ENCODE data around the gene ARHGEF17.

ARHGEF17 gene, protein sequence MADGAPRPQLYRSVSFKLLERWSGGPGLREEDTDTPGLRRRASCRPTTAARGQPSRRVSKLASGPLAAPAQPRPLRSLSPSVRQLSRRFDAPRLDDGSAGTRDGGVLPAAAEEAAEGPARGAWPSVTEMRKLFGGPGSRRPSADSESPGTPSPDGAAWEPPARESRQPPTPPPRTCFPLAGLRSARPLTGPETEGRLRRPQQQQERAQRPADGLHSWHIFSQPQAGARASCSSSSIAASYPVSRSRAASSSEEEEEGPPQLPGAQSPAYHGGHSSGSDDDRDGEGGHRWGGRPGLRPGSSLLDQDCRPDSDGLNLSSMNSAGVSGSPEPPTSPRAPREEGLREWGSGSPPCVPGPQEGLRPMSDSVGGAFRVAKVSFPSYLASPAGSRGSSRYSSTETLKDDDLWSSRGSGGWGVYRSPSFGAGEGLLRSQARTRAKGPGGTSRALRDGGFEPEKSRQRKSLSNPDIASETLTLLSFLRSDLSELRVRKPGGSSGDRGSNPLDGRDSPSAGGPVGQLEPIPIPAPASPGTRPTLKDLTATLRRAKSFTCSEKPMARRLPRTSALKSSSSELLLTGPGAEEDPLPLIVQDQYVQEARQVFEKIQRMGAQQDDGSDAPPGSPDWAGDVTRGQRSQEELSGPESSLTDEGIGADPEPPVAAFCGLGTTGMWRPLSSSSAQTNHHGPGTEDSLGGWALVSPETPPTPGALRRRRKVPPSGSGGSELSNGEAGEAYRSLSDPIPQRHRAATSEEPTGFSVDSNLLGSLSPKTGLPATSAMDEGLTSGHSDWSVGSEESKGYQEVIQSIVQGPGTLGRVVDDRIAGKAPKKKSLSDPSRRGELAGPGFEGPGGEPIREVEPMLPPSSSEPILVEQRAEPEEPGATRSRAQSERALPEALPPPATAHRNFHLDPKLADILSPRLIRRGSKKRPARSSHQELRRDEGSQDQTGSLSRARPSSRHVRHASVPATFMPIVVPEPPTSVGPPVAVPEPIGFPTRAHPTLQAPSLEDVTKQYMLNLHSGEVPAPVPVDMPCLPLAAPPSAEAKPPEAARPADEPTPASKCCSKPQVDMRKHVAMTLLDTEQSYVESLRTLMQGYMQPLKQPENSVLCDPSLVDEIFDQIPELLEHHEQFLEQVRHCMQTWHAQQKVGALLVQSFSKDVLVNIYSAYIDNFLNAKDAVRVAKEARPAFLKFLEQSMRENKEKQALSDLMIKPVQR (N-terminal part only)

DNA sequence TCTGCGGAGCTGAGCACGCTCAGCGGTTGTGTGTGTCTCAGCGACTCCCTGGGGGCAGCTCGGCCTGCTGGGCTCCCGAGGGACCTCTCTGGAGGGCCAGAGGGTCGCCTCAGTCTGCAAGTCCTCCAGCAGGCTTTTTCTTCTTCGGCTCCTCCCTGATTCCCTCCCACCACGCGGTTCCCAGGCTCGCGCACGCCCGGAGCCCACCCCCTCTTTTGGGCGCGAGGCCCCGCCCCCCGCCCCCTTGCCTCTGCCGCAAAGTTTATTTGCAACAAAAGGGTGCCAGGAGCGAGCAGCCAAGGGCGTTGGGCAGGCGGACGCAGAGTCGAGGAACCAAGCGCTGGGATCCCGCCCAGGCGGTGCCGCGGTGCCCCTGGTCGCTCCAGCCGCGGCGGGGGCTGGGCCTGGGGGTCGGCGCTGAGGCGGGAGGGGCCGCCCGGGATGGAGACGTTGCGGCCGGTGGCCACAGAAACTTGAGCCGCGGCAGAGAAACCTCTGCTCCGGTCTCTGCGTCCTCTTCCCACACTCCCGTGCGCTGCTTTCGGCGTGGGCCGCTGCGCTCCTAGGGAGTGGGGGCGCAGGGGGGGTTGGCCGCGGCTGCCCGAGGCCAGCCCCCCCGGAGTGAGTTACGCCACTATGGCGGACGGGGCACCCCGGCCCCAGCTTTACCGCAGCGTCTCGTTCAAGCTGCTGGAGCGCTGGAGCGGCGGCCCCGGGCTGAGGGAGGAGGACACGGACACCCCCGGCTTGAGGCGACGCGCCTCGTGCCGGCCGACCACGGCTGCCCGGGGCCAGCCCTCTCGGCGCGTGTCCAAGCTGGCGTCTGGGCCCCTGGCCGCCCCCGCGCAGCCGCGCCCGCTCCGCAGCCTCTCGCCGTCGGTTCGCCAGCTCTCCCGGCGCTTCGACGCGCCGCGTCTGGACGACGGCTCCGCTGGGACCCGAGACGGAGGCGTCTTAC is at the start of gene ARHGEF17:
Gene ARHGEF17 (plus strand): TSS at position 274 of the 958 bp plus-strand sequence. CDS start 363 bp downstream, at position 637.
- Histone ChIP-seq H3K27me3 (ENCODE audit: control insufficient read depth, insufficient read depth, low read length) (peaks cover 48% of the 10 kb centered on the region), H3K4me3 (ENCODE audit: low read length) (peak within 1 kb of the TSS; percentile 80), H3K9ac (ENCODE audit: low read length) (peak within 1 kb of the TSS; percentile 56), H3K36me3 (ENCODE audit: control insufficient read depth, low read depth, low read length) (no peaks in the 10 kb centered on the region), H3K4me1 (ENCODE audit: control insufficient read depth, low read depth, low read length) (peaks cover 16% of the 10 kb centered on the region), H3K9me3 (ENCODE audit: control insufficient read depth, low read depth, low read length) (no peaks in the 10 kb centered on the region), H3K27ac (ENCODE audit: low read length) (no peak within 1 kb of the TSS)

DNA sequence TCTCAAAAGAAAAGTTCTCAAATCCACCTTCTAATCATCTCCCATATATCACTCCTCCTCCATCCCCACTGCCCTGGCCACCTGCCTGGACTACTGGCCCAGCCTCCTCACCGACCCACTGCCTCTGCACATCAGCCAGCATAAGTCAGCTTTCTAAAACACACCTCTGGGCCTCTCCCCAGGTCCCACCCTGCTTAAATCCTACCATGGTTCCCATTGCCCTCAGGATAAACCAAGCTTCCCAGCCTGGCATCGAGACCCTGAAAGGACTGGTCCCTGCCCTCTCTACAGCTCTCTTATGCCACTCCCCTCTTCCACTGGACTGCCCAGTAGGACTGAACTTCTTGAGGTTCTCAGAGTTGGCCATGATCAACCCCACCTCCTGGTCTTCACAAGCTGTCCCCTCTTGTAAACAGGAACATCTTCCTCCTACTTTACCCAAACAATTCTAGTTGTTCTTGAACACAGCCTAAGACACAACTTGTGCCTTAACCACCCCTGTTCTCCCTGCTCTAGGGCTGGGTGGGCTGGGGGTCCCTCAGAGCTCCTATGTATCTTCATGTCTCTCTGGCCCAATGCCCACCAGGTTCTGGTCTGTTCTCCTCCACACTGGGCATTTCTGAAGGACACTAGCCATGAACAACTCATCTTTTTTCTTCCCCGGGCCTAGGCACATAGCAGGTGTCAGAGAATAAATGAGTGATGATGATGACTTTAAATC is 48.5 kb upstream of the ARHGEF17 start:
- H3K4me1 ChIP-seq (ENCODE audit: control insufficient read depth, low read depth, low read length), result no peaks in the 10 kb centered on the region
- no peak overlapping the region for H3K9ac ChIP-seq (ENCODE audit: low read length)
- H3K27ac ChIP-seq (ENCODE audit: low read length), result no peak overlapping the region
- no peaks in the 10 kb centered on the region for H3K36me3 ChIP-seq (ENCODE audit: control insufficient read depth, low read depth, low read length)
- no peaks in the 10 kb centered on the region for H3K9me3 ChIP-seq (ENCODE audit: control insufficient read depth, low read depth, low read length)
- H3K4me3 ChIP-seq (ENCODE audit: low read length), result no peak overlapping the region
- H3K27me3 ChIP-seq (ENCODE audit: control insufficient read depth, insufficient read depth, low read length), result peaks cover 14% of the 10 kb centered on the region

DNA sequence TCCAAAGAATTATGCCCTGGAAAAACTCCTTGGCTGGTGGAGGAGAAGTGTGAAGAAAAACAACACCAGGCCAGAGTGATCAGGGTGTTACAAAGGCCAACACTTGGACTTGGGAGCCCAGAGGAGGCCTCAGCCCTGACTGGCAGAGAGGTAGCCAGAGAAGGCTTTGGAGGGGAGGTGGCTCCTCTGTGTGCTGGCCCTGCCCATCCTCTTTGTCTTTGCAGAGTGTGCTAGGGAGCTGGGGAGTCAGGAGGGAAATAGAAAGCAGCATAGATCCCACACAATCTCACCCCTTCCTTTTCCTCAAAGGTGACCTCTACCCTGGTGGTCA is 48.0 kb upstream of the ARHGEF17 start:
- peaks cover 20% of the 10 kb centered on the region for H3K27me3 ChIP-seq (ENCODE audit: control insufficient read depth, insufficient read depth, low read length)
- H3K4me3 ChIP-seq (ENCODE audit: low read length), result no peak overlapping the region
- H3K9ac ChIP-seq (ENCODE audit: low read length), result no peak overlapping the region
- no peaks in the 10 kb centered on the region for H3K9me3 ChIP-seq (ENCODE audit: control insufficient read depth, low read depth, low read length)
- no peaks in the 10 kb centered on the region for H3K4me1 ChIP-seq (ENCODE audit: control insufficient read depth, low read depth, low read length)
- H3K36me3 ChIP-seq (ENCODE audit: control insufficient read depth, low read depth, low read length), result no peaks in the 10 kb centered on the region
- no peak overlapping the region for H3K27ac ChIP-seq (ENCODE audit: low read length)

DNA sequence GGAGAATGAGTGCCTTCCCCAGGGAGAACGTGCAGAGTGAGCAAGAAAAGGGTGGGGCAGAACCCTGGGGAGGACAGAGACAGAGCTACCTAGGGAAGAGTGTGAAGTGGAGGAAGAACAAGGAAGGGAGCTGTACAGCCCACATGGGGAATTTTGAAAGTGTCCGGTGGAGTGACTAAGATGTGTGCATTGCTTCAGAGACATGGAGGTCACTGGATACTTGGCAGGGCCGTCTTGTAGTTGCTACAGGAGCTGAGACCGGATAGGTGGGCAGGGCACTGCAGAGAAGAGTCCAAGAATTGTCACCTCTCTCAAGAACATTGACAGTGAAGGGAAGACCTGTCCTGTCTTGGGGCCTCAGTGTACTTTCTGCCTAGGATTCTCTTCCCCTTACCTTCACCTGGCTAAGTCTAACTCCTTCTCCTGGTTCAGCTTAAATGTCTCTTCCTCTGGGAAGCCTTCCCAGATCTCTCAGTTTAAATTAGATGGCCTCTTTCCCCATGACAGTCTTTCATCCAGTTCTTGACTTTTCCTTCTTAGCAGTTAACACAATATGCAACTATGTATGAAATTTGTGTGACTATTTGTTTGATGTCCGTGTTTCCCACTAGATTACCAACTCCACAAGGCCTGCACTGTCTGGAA is 45.1 kb upstream of the ARHGEF17 start:
- Histone ChIP-seq H3K4me3 (ENCODE audit: low read length) (no peak overlapping the region), H3K27ac (ENCODE audit: low read length) (no peak overlapping the region), H3K4me1 (ENCODE audit: control insufficient read depth, low read depth, low read length) (no peaks in the 10 kb centered on the region), H3K9me3 (ENCODE audit: control insufficient read depth, low read depth, low read length) (no peaks in the 10 kb centered on the region), H3K9ac (ENCODE audit: low read length) (no peak overlapping the region), H3K36me3 (ENCODE audit: control insufficient read depth, low read depth, low read length) (no peaks in the 10 kb centered on the region), H3K27me3 (ENCODE audit: control insufficient read depth, insufficient read depth, low read length) (peaks cover 22% of the 10 kb centered on the region)

DNA sequence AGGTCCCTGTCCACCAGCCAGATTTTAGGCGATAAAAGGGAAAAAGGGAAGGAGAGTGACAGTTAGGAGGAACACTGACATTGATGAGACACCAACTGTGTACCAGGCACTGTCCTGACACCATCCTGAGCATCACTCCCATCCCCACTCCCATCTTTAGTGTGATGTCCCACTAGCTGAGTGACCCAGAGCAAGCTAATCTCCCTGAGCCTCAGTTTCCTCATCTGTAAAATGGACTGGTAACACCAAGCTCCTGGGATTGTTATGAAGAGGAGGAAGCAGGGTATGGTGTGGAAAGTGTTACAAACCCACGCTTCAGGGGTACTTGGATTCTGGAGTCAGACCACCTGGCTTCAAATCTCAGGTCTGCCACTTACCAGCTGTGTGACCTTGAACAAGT is 44.4 kb upstream of the ARHGEF17 start:
- no peaks in the 10 kb centered on the region for H3K36me3 ChIP-seq (ENCODE audit: control insufficient read depth, low read depth, low read length)
- H3K4me1 ChIP-seq (ENCODE audit: control insufficient read depth, low read depth, low read length), result no peaks in the 10 kb centered on the region
- no peak overlapping the region for H3K9ac ChIP-seq (ENCODE audit: low read length)
- no peaks in the 10 kb centered on the region for H3K9me3 ChIP-seq (ENCODE audit: control insufficient read depth, low read depth, low read length)
- no peak overlapping the region for H3K4me3 ChIP-seq (ENCODE audit: low read length)
- peaks cover 22% of the 10 kb centered on the region for H3K27me3 ChIP-seq (ENCODE audit: control insufficient read depth, insufficient read depth, low read length)
- H3K27ac ChIP-seq (ENCODE audit: low read length), result no peak overlapping the region

DNA sequence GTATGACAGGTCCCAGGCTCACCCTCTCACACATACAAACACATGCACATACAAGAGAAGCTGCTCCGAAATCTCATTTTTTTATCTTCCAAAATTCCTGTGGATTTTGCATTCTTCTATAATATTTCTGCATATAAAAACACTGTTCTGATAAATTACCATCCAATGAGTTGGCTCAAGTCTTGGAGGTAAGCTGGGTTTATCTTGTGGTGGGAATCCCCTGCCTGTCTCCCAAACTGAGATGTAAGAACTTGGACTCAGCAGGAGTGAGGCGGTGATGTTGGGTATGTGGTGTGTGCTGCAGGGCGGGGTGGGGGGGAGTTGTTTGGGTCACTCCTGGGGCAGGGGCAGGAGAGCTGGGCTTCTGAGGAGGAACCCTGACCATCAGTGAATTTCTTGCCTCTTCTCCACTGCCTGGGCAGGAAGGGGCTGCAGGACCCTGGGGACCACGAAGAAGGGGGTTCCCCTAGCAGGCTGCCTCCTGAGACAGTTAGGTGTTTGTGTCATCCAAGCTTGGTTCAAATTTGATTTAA is 42.7 kb upstream of the ARHGEF17 start:
- H3K36me3 ChIP-seq (ENCODE audit: control insufficient read depth, low read depth, low read length), result no peaks in the 10 kb centered on the region
- no peaks in the 10 kb centered on the region for H3K9me3 ChIP-seq (ENCODE audit: control insufficient read depth, low read depth, low read length)
- H3K27me3 ChIP-seq (ENCODE audit: control insufficient read depth, insufficient read depth, low read length), result peaks cover 22% of the 10 kb centered on the region
- H3K4me3 ChIP-seq (ENCODE audit: low read length), result no peak overlapping the region
- H3K9ac ChIP-seq (ENCODE audit: low read length), result no peak overlapping the region
- H3K4me1 ChIP-seq (ENCODE audit: control insufficient read depth, low read depth, low read length), result peaks cover 4% of the 10 kb centered on the region
- no peak overlapping the region for H3K27ac ChIP-seq (ENCODE audit: low read length)

DNA sequence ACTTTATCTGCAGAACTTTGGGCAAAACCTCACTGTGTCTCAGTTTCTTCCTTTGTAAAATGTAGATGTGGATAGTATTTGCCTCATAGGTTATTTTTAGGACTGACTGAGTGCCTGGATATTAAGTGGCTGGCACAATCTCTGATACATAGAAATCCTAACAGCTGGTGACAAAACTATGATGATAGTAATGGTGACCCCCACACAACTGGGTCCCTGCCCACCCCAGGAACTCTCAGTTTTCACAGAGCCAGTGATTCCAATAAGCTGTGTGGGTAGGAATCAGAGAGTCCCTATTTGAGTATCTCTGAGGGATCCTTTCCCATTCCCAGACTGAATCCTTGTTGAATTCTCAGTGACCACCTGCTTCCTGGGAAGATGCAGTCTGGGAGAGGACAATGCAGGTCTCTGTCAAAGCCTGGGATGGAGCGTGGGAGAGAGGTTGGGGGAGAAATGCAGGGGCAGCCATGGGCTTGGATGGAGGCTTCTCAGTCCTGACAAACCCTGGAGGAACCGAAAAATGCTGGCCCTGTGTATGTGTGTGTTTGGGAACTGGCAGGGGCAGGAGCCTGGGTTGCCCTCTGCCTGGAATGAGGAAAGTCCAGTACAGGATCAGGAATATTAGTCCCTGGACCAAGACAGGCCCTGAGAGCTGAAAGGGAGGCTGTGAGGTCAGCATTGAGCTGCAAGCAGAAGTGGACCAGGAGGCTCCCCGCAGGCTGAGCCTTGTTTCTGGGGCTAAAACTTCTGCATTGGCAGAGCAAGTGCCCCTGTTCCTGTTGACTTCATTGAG is 42.0 kb upstream of the ARHGEF17 start:
- Histone ChIP-seq H3K9me3 (ENCODE audit: control insufficient read depth, low read depth, low read length) (no peaks in the 10 kb centered on the region), H3K4me1 (ENCODE audit: control insufficient read depth, low read depth, low read length) (peaks cover 4% of the 10 kb centered on the region), H3K9ac (ENCODE audit: low read length) (no peak overlapping the region), H3K4me3 (ENCODE audit: low read length) (no peak overlapping the region), H3K27ac (ENCODE audit: low read length) (no peak overlapping the region), H3K36me3 (ENCODE audit: control insufficient read depth, low read depth, low read length) (no peaks in the 10 kb centered on the region), H3K27me3 (ENCODE audit: control insufficient read depth, insufficient read depth, low read length) (peaks cover 22% of the 10 kb centered on the region)

DNA sequence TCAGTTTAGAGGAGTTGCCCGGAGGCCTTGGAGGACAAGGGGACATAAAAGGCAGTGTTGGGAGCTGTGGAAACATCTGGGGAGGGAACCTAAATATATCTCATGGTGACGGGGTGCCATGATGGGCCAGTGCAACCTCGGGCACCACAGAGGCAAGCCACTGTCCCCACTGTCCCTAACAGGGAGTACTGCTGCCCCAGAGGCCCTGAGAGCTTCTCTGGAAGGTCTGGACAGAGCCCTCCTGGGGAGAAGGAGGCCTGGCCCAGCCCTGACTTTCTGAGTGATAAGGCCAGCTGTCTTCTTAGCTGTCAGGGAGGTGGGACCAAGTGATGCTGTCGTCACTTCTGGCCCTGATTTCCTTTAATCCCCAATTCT is 41.4 kb upstream of the ARHGEF17 start:
- peaks cover 22% of the 10 kb centered on the region for H3K27me3 ChIP-seq (ENCODE audit: control insufficient read depth, insufficient read depth, low read length)
- H3K27ac ChIP-seq (ENCODE audit: low read length), result no peak overlapping the region
- H3K36me3 ChIP-seq (ENCODE audit: control insufficient read depth, low read depth, low read length), result no peaks in the 10 kb centered on the region
- H3K9me3 ChIP-seq (ENCODE audit: control insufficient read depth, low read depth, low read length), result no peaks in the 10 kb centered on the region
- H3K9ac ChIP-seq (ENCODE audit: low read length), result no peak overlapping the region
- H3K4me3 ChIP-seq (ENCODE audit: low read length), result no peak overlapping the region
- H3K4me1 ChIP-seq (ENCODE audit: control insufficient read depth, low read depth, low read length), result peaks cover 4% of the 10 kb centered on the region

DNA sequence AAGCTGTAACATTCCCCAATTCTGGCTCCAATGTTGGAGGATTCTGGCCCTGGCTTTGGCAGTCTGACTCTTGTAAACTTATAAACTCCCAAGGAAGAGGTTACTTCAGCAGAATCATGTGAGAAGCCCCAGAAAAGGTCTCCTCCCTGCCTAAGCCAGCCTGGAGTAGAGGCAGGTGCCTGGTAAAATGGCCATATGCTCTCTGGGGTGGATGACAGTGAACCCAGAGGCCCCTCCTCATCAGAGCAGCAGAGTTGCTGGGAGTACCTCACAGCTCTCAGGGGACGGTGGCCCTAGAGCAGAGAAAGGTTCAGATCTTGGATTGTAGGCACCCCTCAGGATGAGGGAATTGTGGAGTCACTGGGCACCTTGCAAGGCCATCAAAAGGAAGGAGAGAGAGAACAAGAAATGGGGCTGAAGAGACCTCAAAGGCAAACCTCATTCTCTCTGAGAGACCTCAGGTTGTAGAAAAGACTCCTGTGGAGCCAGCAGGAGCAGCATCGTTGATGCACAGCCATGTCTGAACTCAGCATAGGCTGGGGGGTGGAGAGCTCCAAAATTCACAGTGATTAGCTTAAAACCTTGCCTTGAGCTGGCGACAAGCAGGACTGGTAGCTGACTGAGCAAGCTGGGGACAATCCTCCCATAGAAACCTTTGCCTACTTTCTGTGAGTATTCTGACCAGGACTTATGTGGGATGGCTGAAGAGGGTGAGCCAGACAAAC is 40.8 kb upstream of the ARHGEF17 start:
- Histone ChIP-seq H3K4me1 (ENCODE audit: control insufficient read depth, low read depth, low read length) (peaks cover 7% of the 10 kb centered on the region), H3K4me3 (ENCODE audit: low read length) (no peak overlapping the region), H3K9ac (ENCODE audit: low read length) (no peak overlapping the region), H3K27me3 (ENCODE audit: control insufficient read depth, insufficient read depth, low read length) (peaks cover 22% of the 10 kb centered on the region), H3K27ac (ENCODE audit: low read length) (no peak overlapping the region), H3K36me3 (ENCODE audit: control insufficient read depth, low read depth, low read length) (no peaks in the 10 kb centered on the region), H3K9me3 (ENCODE audit: control insufficient read depth, low read depth, low read length) (no peaks in the 10 kb centered on the region)
